Subcutaneous abdominal adipose tissue (tissue), 5 donors: ENCODE data around the gene GBX1.

ENCODE experiments used
- H3K27ac ChIP-seq: one replicate; pipeline ENCODE4 v1.7.0; 2013; ENCODE audit warnings: low read depth, mild to moderate bottlenecking, inconsistent platforms, low read length, moderate library complexity
- H3K27me3 ChIP-seq, 5 donors: one replicate each; pipeline ENCODE4 v1.7.0; 2013; ENCODE audit warnings: low read length in 5 of 5, inconsistent platforms in 1 of 5; ENCODE audit not compliant: control insufficient read depth in 5 of 5, insufficient read depth in 4 of 5
- H3K36me3 ChIP-seq, 5 donors: one replicate each; pipeline ENCODE4 v1.7.0; 2013; ENCODE audit warnings: low read length in 5 of 5; ENCODE audit not compliant: control insufficient read depth in 5 of 5, insufficient read depth in 5 of 5
- H3K4me1 ChIP-seq, 5 donors: one replicate each; pipeline ENCODE4 v1.7.0; 2013; ENCODE audit warnings: low read length in 5 of 5, mild to moderate bottlenecking in 3 of 5, moderate library complexity in 1 of 5; ENCODE audit not compliant: control insufficient read depth in 5 of 5, insufficient read depth in 5 of 5
- H3K4me3 ChIP-seq, 5 donors: one replicate each; pipeline ENCODE4 v1.7.0; 2013; ENCODE audit warnings: low read length in 5 of 5, low read depth in 1 of 5
- H3K9ac ChIP-seq, 5 donors: one replicate each; pipeline ENCODE4 v1.7.0; 2013; ENCODE audit warnings: low read length in 5 of 5, mild to moderate bottlenecking in 4 of 5, moderate library complexity in 3 of 5
- H3K9me3 ChIP-seq, 5 donors: one replicate each; pipeline ENCODE4 v1.7.0; 2013; ENCODE audit warnings: low read length in 5 of 5; ENCODE audit not compliant: control insufficient read depth in 5 of 5
- donor health status: healthy.
- donor health status: healthy.
- donor health status: healthy.
- donor health status: healthy.
- donor health status: healthy.

GBX1 gene

GRCh38 chr7:151135866-151136843 is 31.3 kb downstream of the GBX1 start:
- H3K4me1 ChIP-seq = no peaks in the 10 kb centered on the region
- H3K36me3 ChIP-seq = peaks cover 2 to 98% (median 86%) of the 10 kb centered on the region in 5 donors
- no peaks in the 10 kb centered on the region for H3K9me3 ChIP-seq
- H3K9ac ChIP-seq = no peak overlapping the region
- H3K27me3 ChIP-seq = no peaks in the 10 kb centered on the region
- H3K4me3 ChIP-seq = no peak overlapping the region
- H3K27ac ChIP-seq = no peak overlapping the region

GRCh38 chr7:151135525-151135845 is 32.0 kb downstream of the GBX1 start:
- H3K36me3 ChIP-seq = peaks cover 2 to 98% (median 85%) of the 10 kb centered on the region in 5 donors
- no peaks in the 10 kb centered on the region for H3K4me1 ChIP-seq

GRCh38 chr7:151134743-151135524 is 32.6 kb downstream of the GBX1 start:
- Histone ChIP-seq H3K4me3 (no peak overlapping the region), H3K9me3 (no peaks in the 10 kb centered on the region), H3K27me3 (no peaks in the 10 kb centered on the region), H3K9ac (no peak overlapping the region), H3K27ac (no peak overlapping the region), H3K4me1 (no peaks in the 10 kb centered on the region), H3K36me3 (peaks cover 2 to 98% (median 85%) of the 10 kb centered on the region in 5 donors)

More at GRCh38 chr7:151135525-151135845, 32.0 kb downstream of the GBX1 start:
- Histone ChIP-seq H3K4me3 (no peak overlapping the region), H3K9me3 (no peaks in the 10 kb centered on the region), H3K9ac (no peak overlapping the region), H3K27ac (no peak overlapping the region), H3K27me3 (no peaks in the 10 kb centered on the region)

GRCh38 chr7:151133986-151134742 is 33.3 kb downstream of the GBX1 start:
- H3K4me3 ChIP-seq = no peak overlapping the region
- no peak overlapping the region for H3K27ac ChIP-seq
- no peaks in the 10 kb centered on the region for H3K4me1 ChIP-seq
- H3K36me3 ChIP-seq = peaks cover 2 to 98% (median 85%) of the 10 kb centered on the region in 5 donors
- H3K9me3 ChIP-seq = no peaks in the 10 kb centered on the region
- H3K27me3 ChIP-seq = no peaks in the 10 kb centered on the region
- H3K9ac ChIP-seq = no peak overlapping the region

GRCh38 chr7:151133266-151133985 is 34.1 kb downstream of the GBX1 start:
- no peaks in the 10 kb centered on the region for H3K27me3 ChIP-seq
- H3K27ac ChIP-seq = no peak overlapping the region
- no peaks in the 10 kb centered on the region for H3K4me1 ChIP-seq
- no peak overlapping the region for H3K9ac ChIP-seq
- peaks cover 2 to 99% (median 92%) of the 10 kb centered on the region in 5 donors for H3K36me3 ChIP-seq
- no peaks in the 10 kb centered on the region for H3K9me3 ChIP-seq
- H3K4me3 ChIP-seq = no peak overlapping the region

GRCh38 chr7:151132461-151133205 is 34.9 kb downstream of the GBX1 start:
- H3K27ac ChIP-seq = no peak overlapping the region
- H3K9ac ChIP-seq = no peak overlapping the region
- no peaks in the 10 kb centered on the region for H3K9me3 ChIP-seq
- no peak overlapping the region for H3K4me3 ChIP-seq
- peaks cover 2 to 99% (median 94%) of the 10 kb centered on the region in 5 donors for H3K36me3 ChIP-seq
- H3K27me3 ChIP-seq = no peaks in the 10 kb centered on the region
- no peaks in the 10 kb centered on the region for H3K4me1 ChIP-seq

- Histone ChIP-seq H3K4me3 (no peak overlapping the region), H3K27ac (no peak overlapping the region), H3K36me3 (peaks cover 2 to 98% (median 87%) of the 10 kb centered on the region in 5 donors), H3K9me3 (no peaks in the 10 kb centered on the region), H3K27me3 (no peaks in the 10 kb centered on the region), H3K4me1 (no peaks in the 10 kb centered on the region), H3K9ac (no peak overlapping the region)
These were observed 35.8 kb downstream of the GBX1 start for GRCh38 chr7:151131592-151132293.

GRCh38 chr7:151131224-151131591 is 36.3 kb downstream of the GBX1 start:
- Histone ChIP-seq H3K27me3 (no peaks in the 10 kb centered on the region), H3K9ac (no peak overlapping the region)

More at GRCh38 chr7:151131224-151131591, 36.3 kb downstream of the GBX1 start:
- no peaks in the 10 kb centered on the region for H3K9me3 ChIP-seq
- H3K27ac ChIP-seq = no peak overlapping the region
- H3K4me3 ChIP-seq = no peak overlapping the region
- H3K4me1 ChIP-seq = no peaks in the 10 kb centered on the region
- peaks cover 0 to 96% (median 82%) of the 10 kb centered on the region in 5 donors for H3K36me3 ChIP-seq
